Neuron (in vitro differentiated cells): ENCODE data around the gene HTRA1.

Experiments
- H2AFZ ChIP-seq: one replicate; pipeline ENCODE4 v1.6.1; 2013; ENCODE audit warnings: low read depth, mild to moderate bottlenecking, inconsistent platforms, low read length, moderate library complexity
- H3K27me3 ChIP-seq: one replicate; pipeline ENCODE4 v1.6.1; 2013; ENCODE audit warnings: low read length; ENCODE audit not compliant: insufficient read depth
- H3K36me3 ChIP-seq: one replicate; pipeline ENCODE4 v1.6.1; 2013; ENCODE audit warnings: low read length; ENCODE audit not compliant: insufficient read depth
- H3K4me1 ChIP-seq: one replicate; pipeline ENCODE4 v1.6.1; 2013; ENCODE audit warnings: low read length; ENCODE audit not compliant: insufficient read depth
- H3K4me3 ChIP-seq: 2 replicates; pipeline ENCODE4 v1.5.1; 2013; ENCODE audit warnings: mild to moderate bottlenecking, low read length, moderate library complexity
- H3K9me3 ChIP-seq: one replicate; pipeline ENCODE4 v1.6.1; 2013; ENCODE audit warnings: low read length

Gene HTRA1

GRCh38 chr10:122508021-122508420 lies 46.7 kb downstream of the HTRA1 start:
- Histone ChIP-seq H2AFZ (no peak overlapping the region), H3K9me3 (no peaks in the 10 kb centered on the region), H3K4me3 (no peak overlapping the region), H3K27me3 (no peaks in the 10 kb centered on the region), H3K36me3 (peaks cover 14% of the 10 kb centered on the region), H3K4me1 (no peaks in the 10 kb centered on the region)

GRCh38 chr10:122509323-122509722 lies 48.0 kb downstream of the HTRA1 start:
- H3K4me1 ChIP-seq, result no peaks in the 10 kb centered on the region
- no peak overlapping the region for H2AFZ ChIP-seq
- peaks cover 18% of the 10 kb centered on the region for H3K36me3 ChIP-seq
- H3K9me3 ChIP-seq, result no peaks in the 10 kb centered on the region
- H3K4me3 ChIP-seq, result no peak overlapping the region
- no peaks in the 10 kb centered on the region for H3K27me3 ChIP-seq

- H3K36me3 ChIP-seq, result peaks cover 21% of the 10 kb centered on the region
- no peak overlapping the region for H3K4me3 ChIP-seq
These were observed 49.0 kb downstream of the HTRA1 start for GRCh38 chr10:122510326-122510725.

GRCh38 chr10:122510736-122511135 lies 49.4 kb downstream of the HTRA1 start:
- Histone ChIP-seq H2AFZ (no peak overlapping the region), H3K27me3 (no peaks in the 10 kb centered on the region), H3K4me1 (no peaks in the 10 kb centered on the region), H3K4me3 (no peak overlapping the region), H3K9me3 (no peaks in the 10 kb centered on the region), H3K36me3 (peaks cover 21% of the 10 kb centered on the region)

More at GRCh38 chr10:122510326-122510725, 49.0 kb downstream of the HTRA1 start:
- Histone ChIP-seq H2AFZ (no peak overlapping the region), H3K27me3 (no peaks in the 10 kb centered on the region), H3K4me1 (no peaks in the 10 kb centered on the region), H3K9me3 (no peaks in the 10 kb centered on the region)

- Histone ChIP-seq H3K27me3 (no peaks in the 10 kb centered on the region), H3K9me3 (no peaks in the 10 kb centered on the region), H3K4me3 (no peak overlapping the region), H2AFZ (no peak overlapping the region), H3K4me1 (no peaks in the 10 kb centered on the region), H3K36me3 (peaks cover 21% of the 10 kb centered on the region)
These were observed 51.7 kb downstream of the HTRA1 start for GRCh38 chr10:122513053-122513452.

- no peak overlapping the region for H3K4me3 ChIP-seq
- H3K27me3 ChIP-seq, result no peaks in the 10 kb centered on the region
- H2AFZ ChIP-seq, result no peak overlapping the region
- H3K9me3 ChIP-seq, result no peaks in the 10 kb centered on the region
- H3K4me1 ChIP-seq, result no peaks in the 10 kb centered on the region
- H3K36me3 ChIP-seq, result peaks cover 16% of the 10 kb centered on the region
These were observed 52.9 kb downstream of the HTRA1 start for GRCh38 chr10:122514045-122514840.

GRCh38 chr10:122515022-122515424 lies 53.7 kb downstream of the HTRA1 start:
- Histone ChIP-seq H2AFZ (no peak overlapping the region), H3K4me3 (no peak overlapping the region), H3K27me3 (no peaks in the 10 kb centered on the region), H3K4me1 (no peaks in the 10 kb centered on the region), H3K9me3 (no peaks in the 10 kb centered on the region), H3K36me3 (peaks cover 13% of the 10 kb centered on the region)

GRCh38 chr10:122515588-122516231 lies 54.4 kb downstream of the HTRA1 start:
- H3K4me1 ChIP-seq, result no peaks in the 10 kb centered on the region
- H3K9me3 ChIP-seq, result no peaks in the 10 kb centered on the region
- H3K4me3 ChIP-seq, result no peak overlapping the region
- no peaks in the 10 kb centered on the region for H3K27me3 ChIP-seq
- H3K36me3 ChIP-seq, result peaks cover 11% of the 10 kb centered on the region
- no peak overlapping the region for H2AFZ ChIP-seq

GRCh38 chr10:122516734-122517133 lies 55.4 kb downstream of the HTRA1 start:
- Histone ChIP-seq H3K4me3 (no peak overlapping the region), H3K27me3 (no peaks in the 10 kb centered on the region), H2AFZ (no peak overlapping the region), H3K4me1 (no peaks in the 10 kb centered on the region), H3K9me3 (no peaks in the 10 kb centered on the region), H3K36me3 (peaks cover 11% of the 10 kb centered on the region)

- no peaks in the 10 kb centered on the region for H3K27me3 ChIP-seq
- H2AFZ ChIP-seq, result no peak overlapping the region
- H3K4me3 ChIP-seq, result no peak overlapping the region
- H3K4me1 ChIP-seq, result no peaks in the 10 kb centered on the region
- H3K36me3 ChIP-seq, result peaks cover 5% of the 10 kb centered on the region
- no peaks in the 10 kb centered on the region for H3K9me3 ChIP-seq
These were observed 57.8 kb downstream of the HTRA1 start for GRCh38 chr10:122519144-122519543.

GRCh38 chr10:122519873-122520272 lies 58.5 kb downstream of the HTRA1 start:
- Histone ChIP-seq H3K9me3 (no peaks in the 10 kb centered on the region), H2AFZ (no peak overlapping the region), H3K4me1 (no peaks in the 10 kb centered on the region), H3K36me3 (no peaks in the 10 kb centered on the region), H3K4me3 (no peak overlapping the region), H3K27me3 (no peaks in the 10 kb centered on the region)

GRCh38 chr10:122521011-122521410 lies 59.7 kb downstream of the HTRA1 start:
- Histone ChIP-seq H3K27me3 (peaks cover 2% of the 10 kb centered on the region), H3K4me3 (no peak overlapping the region), H3K4me1 (no peaks in the 10 kb centered on the region), H3K36me3 (no peaks in the 10 kb centered on the region), H3K9me3 (no peaks in the 10 kb centered on the region), H2AFZ (no peak overlapping the region)

- Histone ChIP-seq H3K27me3 (peaks cover 4% of the 10 kb centered on the region), H3K4me3 (no peak overlapping the region), H2AFZ (no peak overlapping the region), H3K4me1 (no peaks in the 10 kb centered on the region), H3K9me3 (no peaks in the 10 kb centered on the region), H3K36me3 (no peaks in the 10 kb centered on the region)
These were observed 63.5 kb downstream of the HTRA1 start for GRCh38 chr10:122524811-122525210.
